Vagina (tissue), 2 donors: ENCODE data around the gene GDF7. TPM values are rescaled to one million over a fixed set of nuclear protein-coding genes. Genes with fewer than 3 reads are reported as not detected.

Experiments used
- DNase-seq, 2 donors: peaks; one replicate each; pipeline ENCODE4 v3.0.0-alpha.2; 2017; ENCODE audit errors: extremely low spot score in 2 of 2
- H3K27ac ChIP-seq: fragments of 200-600 bp; sonication (generic); one replicate; pipeline ENCODE4 v1.5.1; 2019
- H3K27me3 ChIP-seq: fragments of 200-600 bp; sonication (generic); one replicate; pipeline ENCODE4 v1.5.1; 2019
- H3K36me3 ChIP-seq, 2 donors: fragments of 200-600 bp; sonication (generic); one replicate each; pipeline ENCODE4 v1.5.1; 2017 to 2019
- H3K4me1 ChIP-seq: fragments of 200-600 bp; sonication (generic); one replicate; pipeline ENCODE4 v1.5.1; 2019
- H3K4me3 ChIP-seq, 2 donors: fragments of 200-600 bp; sonication (generic); 1 replicate in 1 of 2; 2 replicates in 1 of 2; pipeline ENCODE4 v1.5.1; 2016 to 2019
- H3K9me3 ChIP-seq: fragments of 200-600 bp; sonication (generic); one replicate; pipeline ENCODE4 v1.5.1; 2019
- POLR2A ChIP-seq, 2 donors: fragments of 450-650 bp; IDR thresholded peaks; one replicate each; pipeline ENCODE4 v1.6.1; 2017; ENCODE audit warnings: antibody characterized with exemption in 2 of 2, mild to moderate bottlenecking in 2 of 2, moderate library complexity in 2 of 2
- POLR2AphosphoS5 ChIP-seq, 2 donors: sonication (generic); formaldehyde crosslinking; IDR thresholded peaks; one replicate each; pipeline ENCODE4 v1.9.0; 2017; ENCODE audit warnings: antibody characterized with exemption in 2 of 2, mild to moderate bottlenecking in 2 of 2, low read depth in 1 of 2; ENCODE audit not compliant: insufficient read depth in 1 of 2
- intact Hi-C: fragments of 100-400 bp; cut with DNase I; formaldehyde crosslinking; loops from one replicate; pipeline ENCODE4 v1.15.1; 2023
- total RNA-seq: library from RNA; depleted of rRNA; stranded (reverse); fragments of >200 nt; gene quantifications from one replicate; pipeline ENCODE4 v1.2.3, GENCODE V29; 2016
- TF ChIP-seq, protein P1 (sequence below), 3 experiments: fragments of 450-650 bp in 2 of 3; fragments of 200-600 bp in 1 of 3; sonication (generic) in 1 of 3; IDR thresholded peaks; one replicate each; pipeline ENCODE4 v1.5.1; 2017 to 2019; ENCODE audit warnings: antibody characterized with exemption in 3 of 3, mild to moderate bottlenecking in 2 of 3, moderate library complexity in 2 of 3

GDF7 gene
- total RNA-seq, 1 donor from 2014 or later = 9.3 TPM

DNA sequence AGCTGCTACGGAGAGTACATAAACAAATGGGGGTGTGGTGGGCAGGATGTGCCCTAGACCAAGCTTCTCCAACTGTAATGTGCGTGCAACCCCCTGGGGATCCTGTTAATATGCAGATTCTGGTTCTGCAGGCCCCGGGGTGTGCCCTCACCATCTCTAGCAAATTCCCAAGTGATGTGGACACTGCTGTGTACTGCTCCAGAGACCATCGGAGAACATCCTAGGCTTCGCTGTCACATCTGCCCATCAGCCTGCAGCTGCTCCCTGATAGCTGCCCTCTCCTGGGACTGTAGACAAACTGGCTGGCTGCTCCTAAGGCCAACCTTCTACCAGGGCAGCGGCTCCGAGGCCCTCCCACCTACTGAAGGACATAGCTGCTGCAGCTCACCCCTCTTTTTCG lies 19.2 kb upstream of the GDF7 start:
- Histone ChIP-seq H3K27ac (no peak overlapping the region), H3K4me1 (peaks cover 42% of the 10 kb centered on the region)

DNA sequence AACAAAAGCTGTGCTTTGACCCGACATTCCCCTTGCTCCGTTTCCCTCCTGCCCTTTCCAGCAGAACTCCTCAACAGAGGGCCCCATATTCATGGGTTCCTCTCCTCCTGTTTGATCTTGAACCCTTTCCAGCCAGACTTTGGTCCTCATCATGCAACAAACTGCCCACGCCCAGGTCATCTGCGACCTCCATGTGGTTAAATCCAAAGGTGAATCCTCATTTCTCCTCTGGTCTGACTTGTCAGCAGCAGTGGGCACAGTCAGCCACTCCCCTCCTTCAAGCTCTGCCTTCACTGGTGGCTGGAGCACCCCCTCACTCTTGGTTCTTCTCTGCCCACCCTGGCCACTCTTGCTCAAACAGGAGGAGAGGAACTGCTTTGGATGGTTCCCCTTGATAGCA lies 18.7 kb upstream of the GDF7 start:
- Histone ChIP-seq H3K4me3 (no peak overlapping the region), H3K36me3 (peaks cover 0 to 22% of the 10 kb centered on the region in 2 donors), H3K27me3 (no peaks in the 10 kb centered on the region), H3K4me1 (peaks cover 41% of the 10 kb centered on the region), H3K27ac (no peak overlapping the region), H3K9me3 (no peaks in the 10 kb centered on the region)
- TF ChIP-seq POLR2A (IDR thresholded peaks at IDR 0.05) (no peak), POLR2AphosphoS5 (IDR thresholded peaks at IDR 0.05; ENCODE audit: insufficient read depth in 1 of 2, low read depth in 1 of 2) (no peak)
- TF ChIP-seq, protein P1, sequence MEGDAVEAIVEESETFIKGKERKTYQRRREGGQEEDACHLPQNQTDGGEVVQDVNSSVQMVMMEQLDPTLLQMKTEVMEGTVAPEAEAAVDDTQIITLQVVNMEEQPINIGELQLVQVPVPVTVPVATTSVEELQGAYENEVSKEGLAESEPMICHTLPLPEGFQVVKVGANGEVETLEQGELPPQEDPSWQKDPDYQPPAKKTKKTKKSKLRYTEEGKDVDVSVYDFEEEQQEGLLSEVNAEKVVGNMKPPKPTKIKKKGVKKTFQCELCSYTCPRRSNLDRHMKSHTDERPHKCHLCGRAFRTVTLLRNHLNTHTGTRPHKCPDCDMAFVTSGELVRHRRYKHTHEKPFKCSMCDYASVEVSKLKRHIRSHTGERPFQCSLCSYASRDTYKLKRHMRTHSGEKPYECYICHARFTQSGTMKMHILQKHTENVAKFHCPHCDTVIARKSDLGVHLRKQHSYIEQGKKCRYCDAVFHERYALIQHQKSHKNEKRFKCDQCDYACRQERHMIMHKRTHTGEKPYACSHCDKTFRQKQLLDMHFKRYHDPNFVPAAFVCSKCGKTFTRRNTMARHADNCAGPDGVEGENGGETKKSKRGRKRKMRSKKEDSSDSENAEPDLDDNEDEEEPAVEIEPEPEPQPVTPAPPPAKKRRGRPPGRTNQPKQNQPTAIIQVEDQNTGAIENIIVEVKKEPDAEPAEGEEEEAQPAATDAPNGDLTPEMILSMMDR (IDR thresholded peaks at IDR 0.05) = no peak
- intact Hi-C loops = no loop called here
- DNase-seq = no peak

More for the DNA sequence above, 19.2 kb upstream of the GDF7 start:
- Histone ChIP-seq H3K36me3 (peaks cover 0 to 22% of the 10 kb centered on the region in 2 donors), H3K9me3 (no peaks in the 10 kb centered on the region), H3K4me3 (no peak overlapping the region), H3K27me3 (no peaks in the 10 kb centered on the region)
- TF ChIP-seq, protein P1 (IDR thresholded peaks at IDR 0.05) = no peak
- TF ChIP-seq POLR2A (IDR thresholded peaks at IDR 0.05) (no peak), POLR2AphosphoS5 (IDR thresholded peaks at IDR 0.05; ENCODE audit: insufficient read depth in 1 of 2, low read depth in 1 of 2) (no peak)
- DNase-seq = no peak
- intact Hi-C loops = no loop called here

DNA sequence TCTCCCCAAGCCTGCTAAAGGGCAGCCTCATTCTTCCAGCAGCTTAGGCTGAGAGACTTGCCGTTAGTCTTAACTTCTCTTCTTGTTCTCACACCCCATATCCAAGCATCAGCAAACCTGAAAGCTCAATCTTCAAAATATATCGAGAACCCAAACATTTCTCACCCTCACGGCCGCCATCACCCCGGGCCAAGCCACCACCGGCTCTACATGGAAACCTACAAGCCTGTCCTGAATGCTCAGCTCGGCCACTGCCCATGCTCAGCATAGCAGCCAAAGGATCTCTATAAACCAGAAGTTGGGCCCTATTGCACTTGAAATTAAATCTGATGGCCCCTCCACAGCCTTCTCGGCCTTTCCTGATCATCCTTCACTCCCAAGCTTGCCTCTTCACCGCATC lies 18.1 kb upstream of the GDF7 start:
- TF ChIP-seq POLR2AphosphoS5 (IDR thresholded peaks at IDR 0.05; ENCODE audit: insufficient read depth in 1 of 2, low read depth in 1 of 2) = no peak
- TF ChIP-seq, protein P1 (IDR thresholded peaks at IDR 0.05) = no peak
- no peak for TF ChIP-seq POLR2A (IDR thresholded peaks at IDR 0.05)
- DNase-seq = no peak
- Histone ChIP-seq H3K4me3 (peak overlapping the region in 1 of 2 donors; percentile 72), H3K36me3 (peaks cover 0 to 19% of the 10 kb centered on the region in 2 donors), H3K9me3 (no peaks in the 10 kb centered on the region), H3K4me1 (peaks cover 41% of the 10 kb centered on the region), H3K27ac (peak overlapping the region; percentile 28), H3K27me3 (no peaks in the 10 kb centered on the region)
- intact Hi-C loops = no loop called here

DNA sequence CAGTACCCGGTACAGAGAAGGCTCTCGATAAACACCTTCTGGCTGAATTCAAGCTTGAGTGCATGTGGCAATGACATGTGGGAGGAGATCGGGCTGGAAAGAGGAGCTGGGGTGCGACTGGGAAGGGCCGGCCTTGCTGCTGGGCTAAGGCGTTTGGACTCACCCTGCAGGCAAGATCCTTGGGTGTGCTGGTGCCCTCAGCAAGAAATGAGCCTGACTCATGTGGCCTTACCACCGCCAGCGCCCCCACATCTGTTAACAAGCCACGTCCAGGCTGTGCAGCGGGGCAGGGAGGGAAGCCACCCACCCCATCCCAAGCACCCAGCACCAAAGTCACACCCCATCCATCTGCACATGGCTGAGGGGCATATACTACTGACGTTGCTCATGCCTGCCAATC lies 17.4 kb upstream of the GDF7 start:
- peak overlapping the region; percentile 96 for H3K27ac ChIP-seq
- no peaks in the 10 kb centered on the region for H3K9me3 ChIP-seq
- no peak for DNase-seq
- TF ChIP-seq, protein P1 (IDR thresholded peaks at IDR 0.05) = no peak
- no peak for TF ChIP-seq POLR2A (IDR thresholded peaks at IDR 0.05)
- TF ChIP-seq POLR2AphosphoS5 (IDR thresholded peaks at IDR 0.05; ENCODE audit: insufficient read depth in 1 of 2, low read depth in 1 of 2) = no peak
- H3K4me3 ChIP-seq = peak overlapping the region; percentile 72 to 91
- peaks cover 0 to 12% of the 10 kb centered on the region in 2 donors for H3K36me3 ChIP-seq
- H3K4me1 ChIP-seq = peaks cover 41% of the 10 kb centered on the region
- intact Hi-C loops = no loop called here
- H3K27me3 ChIP-seq = no peaks in the 10 kb centered on the region

DNA sequence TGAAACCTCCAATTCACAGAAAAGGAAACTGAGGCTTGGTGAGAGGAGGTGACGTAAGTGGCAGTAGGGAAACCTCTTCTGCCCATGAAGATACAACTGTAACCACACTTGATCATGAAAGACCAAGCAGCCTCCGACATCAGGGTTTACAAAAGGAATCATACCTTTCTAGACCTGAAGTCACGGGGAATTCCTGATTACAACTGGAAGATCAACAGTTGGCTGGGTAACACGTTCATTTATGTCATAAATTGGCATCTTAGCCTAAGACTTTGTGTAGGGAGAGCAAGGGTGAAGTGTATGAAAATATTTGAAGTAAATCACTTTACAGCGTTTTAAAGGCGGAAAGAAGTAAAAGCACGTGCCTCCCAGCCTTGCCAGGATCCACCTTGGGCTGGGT lies 17.0 kb upstream of the GDF7 start:
- no peak for DNase-seq
- H3K27me3 ChIP-seq = no peaks in the 10 kb centered on the region
- H3K4me1 ChIP-seq = peaks cover 41% of the 10 kb centered on the region
- peak overlapping the region; percentile 72 to 91 for H3K4me3 ChIP-seq
- peak overlapping the region; percentile 96 for H3K27ac ChIP-seq
- peaks cover 0 to 8% of the 10 kb centered on the region in 2 donors for H3K36me3 ChIP-seq
- TF ChIP-seq POLR2A (IDR thresholded peaks at IDR 0.05) = no peak
- TF ChIP-seq, protein P1 (IDR thresholded peaks at IDR 0.05) = no peak
- TF ChIP-seq POLR2AphosphoS5 (IDR thresholded peaks at IDR 0.05; ENCODE audit: insufficient read depth in 1 of 2, low read depth in 1 of 2) = no peak
- H3K9me3 ChIP-seq = no peaks in the 10 kb centered on the region
- intact Hi-C loops = no loop called here
